ENCODE results near the gene PRDM7.

- no peak for TF ChIP-seq CTCF (IDR thresholded peaks at IDR 0.05)
- no peak for TF ChIP-seq POLR2A (IDR thresholded peaks at IDR 0.05)
Measured at GRCh38 chr16:90055371-90055770, 21.8 kb downstream of the PRDM7 start.

Data from testis (tissue), 2 donors.